ENCODE results near the gene HDAC4.

- TF ChIP-seq CTCF (IDR thresholded peaks at IDR 0.05) (no peak), ZFX (IDR thresholded peaks at IDR 0.05; ENCODE audit: borderline replicate concordance) (no peak)
Measured at GRCh38 chr2:239109041-239109927, 291.5 kb downstream of the HDAC4 start.

Data from 22Rv1 (cell line).